Activated naive CD8-positive, alpha-beta T cell (primary cell): ENCODE data around the gene CYP17A1.
"Not testable (repeated sequence)": the region's sequence is repeated elsewhere in the genome, so short reads cannot be mapped to it uniquely, and the experiment has no call there.

ENCODE experiments used
- H3K27ac Mint-ChIP-seq: one replicate; pipeline ENCODE4 v1.8.0; 2021; ENCODE audit warnings: mixed read lengths
- H3K27me3 Mint-ChIP-seq: one replicate; pipeline ENCODE4 v1.8.0; 2021; ENCODE audit warnings: mixed read lengths
- H3K36me3 Mint-ChIP-seq: one replicate; pipeline ENCODE4 v1.8.0; 2021; ENCODE audit warnings: mixed read lengths
- H3K4me1 Mint-ChIP-seq: one replicate; pipeline ENCODE4 v1.8.0; 2021; ENCODE audit warnings: low read depth, mixed read lengths
- H3K4me3 Mint-ChIP-seq: one replicate; pipeline ENCODE4 v1.8.0; 2021; ENCODE audit warnings: mild to moderate bottlenecking, mixed read lengths
- H3K9me3 Mint-ChIP-seq: one replicate; pipeline ENCODE4 v1.8.0; 2021; ENCODE audit warnings: low read depth, mixed read lengths

CYP17A1 gene

GRCh38 chr10:102850025-102850518 is 12.9 kb upstream of the CYP17A1 start:
- peaks cover 2% of the 10 kb centered on the region for H3K36me3 Mint-ChIP-seq
- H3K4me1 Mint-ChIP-seq, result peaks cover 4% of the 10 kb centered on the region
- no peaks in the 10 kb centered on the region for H3K9me3 Mint-ChIP-seq
- H3K27me3 Mint-ChIP-seq, result no peaks in the 10 kb centered on the region
- H3K27ac Mint-ChIP-seq, result no peak overlapping the region
- no peak overlapping the region for H3K4me3 Mint-ChIP-seq

- Mint-ChIP-seq H3K27me3 (peaks cover 4% of the 10 kb centered on the region), H3K4me1 (no peaks in the 10 kb centered on the region)
Observed at GRCh38 chr10:102845352-102845902, 8.2 kb upstream of the CYP17A1 start.

GRCh38 chr10:102844190-102844776 is 7.1 kb upstream of the CYP17A1 start:
- H3K27me3 Mint-ChIP-seq, H3K9me3 Mint-ChIP-seq, H3K4me1 Mint-ChIP-seq, H3K27ac Mint-ChIP-seq, H3K4me3 Mint-ChIP-seq, H3K36me3 Mint-ChIP-seq: not testable (repeated sequence)

More at GRCh38 chr10:102845352-102845902, 8.2 kb upstream of the CYP17A1 start:
- Mint-ChIP-seq H3K27ac (no peak overlapping the region), H3K4me3 (no peak overlapping the region), H3K36me3 (peaks cover 6% of the 10 kb centered on the region), H3K9me3 (no peaks in the 10 kb centered on the region)

- H3K4me1 Mint-ChIP-seq, H3K9me3 Mint-ChIP-seq, H3K36me3 Mint-ChIP-seq, H3K27ac Mint-ChIP-seq, H3K27me3 Mint-ChIP-seq, H3K4me3 Mint-ChIP-seq: not testable (repeated sequence)
Observed at GRCh38 chr10:102843139-102843538, 5.9 kb upstream of the CYP17A1 start.

- peaks cover 4% of the 10 kb centered on the region for H3K9me3 Mint-ChIP-seq
Observed at GRCh38 chr10:102841827-102842345, 4.7 kb upstream of the CYP17A1 start.

GRCh38 chr10:102838276-102838927 is 1.2 kb upstream of the CYP17A1 start:
- H3K4me3 Mint-ChIP-seq, H3K36me3 Mint-ChIP-seq, H3K4me1 Mint-ChIP-seq, H3K27ac Mint-ChIP-seq, H3K27me3 Mint-ChIP-seq, H3K9me3 Mint-ChIP-seq: not testable (repeated sequence)

More at GRCh38 chr10:102841827-102842345, 4.7 kb upstream of the CYP17A1 start:
- peaks cover 10% of the 10 kb centered on the region for H3K36me3 Mint-ChIP-seq
- H3K4me1 Mint-ChIP-seq, result no peaks in the 10 kb centered on the region
- H3K4me3 Mint-ChIP-seq, result no peak overlapping the region
- peaks cover 7% of the 10 kb centered on the region for H3K27me3 Mint-ChIP-seq
- H3K27ac Mint-ChIP-seq, result no peak overlapping the region

GRCh38 chr10:102835007-102835482 is 2.2 kb downstream of the CYP17A1 start:
- H3K27ac Mint-ChIP-seq, result no peak overlapping the region
- no peak overlapping the region for H3K4me3 Mint-ChIP-seq
- peaks cover 4% of the 10 kb centered on the region for H3K27me3 Mint-ChIP-seq
- H3K36me3 Mint-ChIP-seq, result peaks cover 4% of the 10 kb centered on the region
- peaks cover 4% of the 10 kb centered on the region for H3K9me3 Mint-ChIP-seq
- H3K4me1 Mint-ChIP-seq, result peaks cover 2% of the 10 kb centered on the region

- peaks cover 2% of the 10 kb centered on the region for H3K27me3 Mint-ChIP-seq
- peaks cover 4% of the 10 kb centered on the region for H3K36me3 Mint-ChIP-seq
- peaks cover 2% of the 10 kb centered on the region for H3K4me1 Mint-ChIP-seq
- no peak overlapping the region for H3K27ac Mint-ChIP-seq
- peaks cover 4% of the 10 kb centered on the region for H3K9me3 Mint-ChIP-seq
- H3K4me3 Mint-ChIP-seq, result no peak overlapping the region
Observed at GRCh38 chr10:102834143-102834542, 3.1 kb downstream of the CYP17A1 start.

GRCh38 chr10:102832987-102833386 is 4.2 kb downstream of the CYP17A1 start:
- Mint-ChIP-seq H3K36me3 (peaks cover under 1% of the 10 kb centered on the region), H3K9me3 (peaks cover under 1% of the 10 kb centered on the region)

GRCh38 chr10:102832248-102832647 is 5.0 kb downstream of the CYP17A1 start:
- H3K27me3 Mint-ChIP-seq, result peaks cover 2% of the 10 kb centered on the region
- peaks cover 2% of the 10 kb centered on the region for H3K4me1 Mint-ChIP-seq
- no peak overlapping the region for H3K27ac Mint-ChIP-seq
- no peaks in the 10 kb centered on the region for H3K36me3 Mint-ChIP-seq
- H3K9me3 Mint-ChIP-seq, result no peaks in the 10 kb centered on the region
- H3K4me3 Mint-ChIP-seq, result no peak overlapping the region

More at GRCh38 chr10:102832987-102833386, 4.2 kb downstream of the CYP17A1 start:
- H3K27me3 Mint-ChIP-seq, result peaks cover 2% of the 10 kb centered on the region
- H3K4me3 Mint-ChIP-seq, result no peak overlapping the region
- H3K27ac Mint-ChIP-seq, result no peak overlapping the region
- peaks cover 2% of the 10 kb centered on the region for H3K4me1 Mint-ChIP-seq

- Mint-ChIP-seq H3K4me1 (peaks cover 2% of the 10 kb centered on the region), H3K27me3 (peaks cover 2% of the 10 kb centered on the region), H3K9me3 (no peaks in the 10 kb centered on the region), H3K36me3 (no peaks in the 10 kb centered on the region), H3K27ac (no peak overlapping the region), H3K4me3 (no peak overlapping the region)
Observed at GRCh38 chr10:102831322-102832071, 5.7 kb downstream of the CYP17A1 start.

- no peaks in the 10 kb centered on the region for H3K9me3 Mint-ChIP-seq
- no peaks in the 10 kb centered on the region for H3K36me3 Mint-ChIP-seq
- no peaks in the 10 kb centered on the region for H3K27me3 Mint-ChIP-seq
- no peak overlapping the region for H3K4me3 Mint-ChIP-seq
- no peak overlapping the region for H3K27ac Mint-ChIP-seq
- H3K4me1 Mint-ChIP-seq, result no peaks in the 10 kb centered on the region
Observed at GRCh38 chr10:102827597-102827975, 9.6 kb downstream of the CYP17A1 start.

- Mint-ChIP-seq H3K27ac (no peak overlapping the region), H3K9me3 (no peaks in the 10 kb centered on the region), H3K36me3 (no peaks in the 10 kb centered on the region), H3K27me3 (no peaks in the 10 kb centered on the region), H3K4me3 (no peak overlapping the region), H3K4me1 (no peaks in the 10 kb centered on the region)
Observed at GRCh38 chr10:102826148-102826796, 10.9 kb downstream of the CYP17A1 start.

- Mint-ChIP-seq H3K27ac (no peak overlapping the region), H3K27me3 (no peaks in the 10 kb centered on the region), H3K9me3 (no peaks in the 10 kb centered on the region), H3K4me3 (no peak overlapping the region), H3K4me1 (no peaks in the 10 kb centered on the region), H3K36me3 (no peaks in the 10 kb centered on the region)
Observed at GRCh38 chr10:102824664-102825063, 12.5 kb downstream of the CYP17A1 start.
